GM06990 (cell line): Measurements from ENCODE around the gene TOR1A.

Source experiments
- DNase-seq: peaks from one replicate; pipeline ENCODE4 v3.0.0-alpha.2; 2011; ENCODE audit not compliant: insufficient read length; ENCODE audit errors: extremely low read depth
- H3K27me3 ChIP-seq: replicated peaks from 2 replicates; pipeline ENCODE4 v1.6.0; 2011; ENCODE audit warnings: low read length; ENCODE audit not compliant: control insufficient read depth, insufficient read depth
- H3K36me3 ChIP-seq: 2 replicates; pipeline ENCODE4 v1.5.1; 2011; ENCODE audit warnings: low read length; ENCODE audit not compliant: control insufficient read depth, insufficient read depth
- H3K4me3 ChIP-seq: replicated peaks from 2 replicates; pipeline ENCODE4 v1.5.1; 2011; ENCODE audit warnings: low read depth, mild to moderate bottlenecking, control low read depth, low read length
- CTCF ChIP-seq: IDR thresholded peaks from 2 replicates; pipeline ENCODE4 v1.5.1; 2011; ENCODE audit warnings: low read length, control low read depth, mild to moderate bottlenecking, inconsistent platforms; ENCODE audit not compliant: insufficient read depth, poor library complexity, severe bottlenecking

Gene TOR1A

GRCh38 chr9:129811967-129812363, 12.0 kb downstream of the TOR1A start:
- no peak for TF ChIP-seq CTCF
- DNase-seq, result no peak
- H3K27me3 ChIP-seq, result no peaks in the 10 kb centered on the region
- H3K4me3 ChIP-seq, result no peak overlapping the region
- peaks cover 34% of the 10 kb centered on the region for H3K36me3 ChIP-seq

GRCh38 chr9:129810788-129811187, 13.1 kb downstream of the TOR1A start:
- TF ChIP-seq CTCF, result no peak
- Histone ChIP-seq H3K4me3 (no peak overlapping the region), H3K27me3 (no peaks in the 10 kb centered on the region), H3K36me3 (peaks cover 25% of the 10 kb centered on the region)
- DNase-seq, result no peak

GRCh38 chr9:129810116-129810515, 13.8 kb downstream of the TOR1A start:
- Histone ChIP-seq H3K36me3 (peaks cover 18% of the 10 kb centered on the region), H3K4me3 (no peak overlapping the region), H3K27me3 (no peaks in the 10 kb centered on the region)
- no peak for TF ChIP-seq CTCF
- DNase-seq, result no peak

DNA sequence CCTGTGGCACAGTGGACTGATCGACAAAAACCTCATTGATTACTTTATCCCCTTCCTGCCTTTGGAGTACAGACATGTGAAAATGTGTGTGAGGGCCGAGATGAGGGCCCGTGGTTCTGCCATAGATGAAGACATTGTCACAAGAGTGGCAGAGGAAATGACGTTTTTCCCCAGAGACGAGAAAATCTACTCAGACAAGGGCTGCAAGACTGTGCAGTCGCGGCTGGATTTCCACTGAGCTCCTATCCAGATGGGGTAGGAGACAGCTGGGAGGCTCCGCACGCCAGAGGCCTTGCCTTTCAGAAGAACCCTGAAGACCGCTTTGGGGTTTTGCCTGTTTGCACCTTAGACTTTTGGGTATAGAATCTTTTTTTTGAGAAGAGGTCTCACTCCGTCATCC, 14.6 kb downstream of the TOR1A start:
- TF ChIP-seq CTCF, result no peak
- DNase-seq, result no peak
- Histone ChIP-seq H3K36me3 (peaks cover 15% of the 10 kb centered on the region), H3K27me3 (no peaks in the 10 kb centered on the region), H3K4me3 (no peak overlapping the region)

- no peak for DNase-seq
Measured at GRCh38 chr9:129806061-129806460, 17.9 kb downstream of the TOR1A start.

More at GRCh38 chr9:129806061-129806460, 17.9 kb downstream of the TOR1A start:
- H3K36me3 ChIP-seq, result peaks cover 9% of the 10 kb centered on the region
- H3K4me3 ChIP-seq, result no peak overlapping the region
- no peaks in the 10 kb centered on the region for H3K27me3 ChIP-seq
- TF ChIP-seq CTCF, result no peak
